ENCODE measurements around the gene ARHGEF12.

- no peak for TF ChIP-seq CTCF (IDR thresholded peaks at IDR 0.05 in 4 of 5, conservative IDR thresholded peaks at IDR 0.05 in 1 of 5)
- TF ChIP-seq POLR2A (IDR thresholded peaks at IDR 0.05): no peak
Observed at GRCh38 chr11:120448240-120448639, 112.0 kb downstream of the ARHGEF12 start.
